Measurements from ENCODE around the gene KIF1C.

The KIF1C gene

GRCh38 chr17:4960279-4960922, 37.3 kb upstream of the KIF1C start:
- DNase-seq (ENCODE audit: low read depth) = no peak
- H3K4me3 ChIP-seq (ENCODE audit: low read length) = no peak overlapping the region
- TF ChIP-seq CTCF (IDR thresholded peaks at IDR 0.05; ENCODE audit: insufficient read depth, low read depth, low read length, missing control alignments) = no peak

- no peak for DNase-seq (ENCODE audit: low read depth)
- TF ChIP-seq CTCF (IDR thresholded peaks at IDR 0.05; ENCODE audit: insufficient read depth, low read depth, low read length, missing control alignments) = no peak
- no peak overlapping the region for H3K4me3 ChIP-seq (ENCODE audit: low read length)
Observed at GRCh38 chr17:4965311-4965986, 32.3 kb upstream of the KIF1C start.

GRCh38 chr17:4966844-4967538, 30.8 kb upstream of the KIF1C start:
- no peak for TF ChIP-seq CTCF (IDR thresholded peaks at IDR 0.05; ENCODE audit: insufficient read depth, low read depth, low read length, missing control alignments)
- DNase-seq (ENCODE audit: low read depth) = peak; percentile 100
- peak overlapping the region; percentile 84 for H3K4me3 ChIP-seq (ENCODE audit: low read length)

- no peak for TF ChIP-seq CTCF (IDR thresholded peaks at IDR 0.05; ENCODE audit: insufficient read depth, low read depth, low read length, missing control alignments)
- peak; percentile 98 for DNase-seq (ENCODE audit: low read depth)
- peak within 1 kb of the TSS; percentile 84 for H3K4me3 ChIP-seq (ENCODE audit: low read length)
Observed at GRCh38 chr17:4967539-4968485, 29.9 kb upstream of the KIF1C start, which contains the start of gene SPAG7. TSS of gene SPAG7 (minus strand) at chr17:4967817. CDS start at chr17:4967804, 13 bp downstream.

GRCh38 chr17:4968486-4969046, 29.2 kb upstream of the KIF1C start:
- no peak for TF ChIP-seq CTCF (IDR thresholded peaks at IDR 0.05; ENCODE audit: insufficient read depth, low read depth, low read length, missing control alignments)
- DNase-seq (ENCODE audit: low read depth) = peak; percentile 63
- H3K4me3 ChIP-seq (ENCODE audit: low read length) = peak overlapping the region; percentile 84

GRCh38 chr17:4969047-4969550, 28.7 kb upstream of the KIF1C start:
- peak overlapping the region; percentile 84 for H3K4me3 ChIP-seq (ENCODE audit: low read length)
- peak; percentile 89 for DNase-seq (ENCODE audit: low read depth)
- TF ChIP-seq CTCF (IDR thresholded peaks at IDR 0.05; ENCODE audit: insufficient read depth, low read depth, low read length, missing control alignments) = no peak
